Stimulated activated CD8-positive, alpha-beta memory T cell treated with anti-CD3 and anti-CD28 coated beads, Interleukin-15, amount 100 ng/mL, for 24 hours (primary cell): Measurements from ENCODE around the gene BTBD16.

Source experiments
- DNase-seq: peaks from one replicate; pipeline ENCODE4 v3.0.0-alpha.2; 2020; ENCODE audit warnings: low read depth

The BTBD16 gene

GRCh38 chr10:122374237-122374858 is 103.3 kb downstream of the BTBD16 start, which contains the start of gene PLEKHA1:
TSS of gene PLEKHA1 (plus strand) at chr10:122374708. CDS start at chr10:122393201, 18,493 bp downstream.
- peak; percentile 88 for DNase-seq

- peak; percentile 41 for DNase-seq
Observed at GRCh38 chr10:122374859-122375678, 104.0 kb downstream of the BTBD16 start.

- no peak for DNase-seq
Observed at GRCh38 chr10:122375679-122376160, 104.6 kb downstream of the BTBD16 start.

GRCh38 chr10:122376364-122376961 is 105.4 kb downstream of the BTBD16 start:
- DNase-seq: no peak

GRCh38 chr10:122379041-122379440 is 107.9 kb downstream of the BTBD16 start:
- no peak for DNase-seq

GRCh38 chr10:122379537-122379936 is 108.4 kb downstream of the BTBD16 start:
- DNase-seq: no peak

- DNase-seq: no peak
Observed at GRCh38 chr10:122380703-122381102, 109.6 kb downstream of the BTBD16 start.

GRCh38 chr10:122381680-122382079 is 110.6 kb downstream of the BTBD16 start:
- DNase-seq: no peak

GRCh38 chr10:122386514-122386913 is 115.4 kb downstream of the BTBD16 start:
- DNase-seq: no peak

GRCh38 chr10:122387572-122387971 is 116.5 kb downstream of the BTBD16 start:
- DNase-seq: no peak
